IMR-90 (cell line): ENCODE results near the gene SYCP2. TPM values are rescaled to one million over a fixed set of nuclear protein-coding genes. Genes with fewer than 3 reads are reported as not detected.

Experiments
- ATAC-seq: fragments of 200-7000 bp; cut with Tn5 transposase; 2 replicates; pipeline ENCODE4 v1.9.1; 2020; ENCODE audit warnings: low read depth, mild to moderate bottlenecking, moderate library complexity
- BruUV-seq: library from RNA; stranded (reverse); fragments of 400-500 nt; replicated peaks from 2 replicates; lab custom pipeline; 2021; lab: Mats Ljungman, UMichigan
- CTCF ChIA-PET: fragments of 300-600 bp; formaldehyde crosslinking; extraction: SDS; loops from one replicate; lab custom pipeline; 2021; ENCODE audit warnings: antibody characterized with exemption; lab: Yijun Ruan, JAX
- POLR2A ChIA-PET: fragments of 300-600 bp; sonication (Branson Sonifier 250); formaldehyde crosslinking; loops from one replicate; lab custom pipeline; 2022; ENCODE audit warnings: antibody characterized with exemption; ENCODE audit not compliant: unreplicated experiment; lab: Charles Lee
- DNase-seq: peaks from one replicate; pipeline ENCODE4 v3.0.0; 2013
- H2AFZ ChIP-seq: replicated peaks from 2 replicates; pipeline ENCODE3; 2013; ENCODE audit warnings: low read length, mild to moderate bottlenecking; ENCODE audit not compliant: poor library complexity
- H2AK5ac ChIP-seq: 2 replicates; pipeline ENCODE4 v1.6.1; 2013; ENCODE audit warnings: low read depth, low read length, inconsistent platforms
- H2AK9ac ChIP-seq: replicated peaks from 2 replicates; pipeline ENCODE3; 2013; ENCODE audit warnings: mild to moderate bottlenecking, low read depth, low read length, moderate library complexity; ENCODE audit not compliant: poor library complexity
- H2BK120ac ChIP-seq: 2 replicates; pipeline ENCODE4 v1.6.1; 2013; ENCODE audit warnings: low read depth, low read length, inconsistent platforms
- H2BK15ac ChIP-seq: 3 replicates; pipeline ENCODE4 v1.6.1; 2013; ENCODE audit warnings: low read depth, low read length, inconsistent platforms
- H2BK20ac ChIP-seq: 2 replicates; pipeline ENCODE4 v1.6.1; 2013; ENCODE audit warnings: low read depth, mild to moderate bottlenecking, inconsistent platforms, low read length, moderate library complexity
- H2BK5ac ChIP-seq: 2 replicates; pipeline ENCODE4 v1.6.1; 2013; ENCODE audit warnings: mild to moderate bottlenecking, low read depth, low read length, inconsistent platforms; ENCODE audit not compliant: poor library complexity, severe bottlenecking
- H3K14ac ChIP-seq: replicated peaks from 2 replicates; pipeline ENCODE4 v1.6.1; 2013; ENCODE audit warnings: low read depth, low read length, inconsistent platforms
- H3K18ac ChIP-seq: 2 replicates; pipeline ENCODE4 v1.6.1; 2013; ENCODE audit warnings: low read depth, low read length, control low read depth
- H3K23ac ChIP-seq: 2 replicates; pipeline ENCODE4 v1.6.1; 2013; ENCODE audit warnings: low read depth, low read length, inconsistent platforms
- H3K27ac ChIP-seq: 2 replicates; pipeline ENCODE4 v1.5.1; 2013; ENCODE audit warnings: mild to moderate bottlenecking, control low read depth, low read length; ENCODE audit not compliant: insufficient read depth
- H3K27me3 ChIP-seq: 2 replicates; pipeline ENCODE4 v1.6.1; 2013; ENCODE audit warnings: low read length; ENCODE audit not compliant: control insufficient read depth, insufficient read depth
- H3K36me3 ChIP-seq: 2 replicates; pipeline ENCODE4 v1.6.1; 2013; ENCODE audit warnings: low read length, mixed read lengths; ENCODE audit not compliant: control insufficient read depth, insufficient read depth
- H3K4ac ChIP-seq: 2 replicates; pipeline ENCODE4 v1.6.1; 2013; ENCODE audit warnings: low read depth, low read length, inconsistent platforms
- H3K4me1 ChIP-seq: 2 replicates; pipeline ENCODE4 v1.6.1; 2013; ENCODE audit warnings: low read length, mixed read lengths; ENCODE audit not compliant: control insufficient read depth, insufficient read depth
- H3K4me2 ChIP-seq: 2 replicates; pipeline ENCODE4 v1.6.1; 2013; ENCODE audit warnings: low read depth, mild to moderate bottlenecking, control low read depth, low read length, moderate library complexity
- H3K4me3 ChIP-seq: 2 replicates; pipeline ENCODE4 v1.5.1; 2013; ENCODE audit warnings: low read depth, mild to moderate bottlenecking, control low read depth, low read length, moderate library complexity; ENCODE audit not compliant: insufficient read depth
- H3K56ac ChIP-seq: 2 replicates; pipeline ENCODE4 v1.6.1; 2013; ENCODE audit warnings: low read length, inconsistent platforms; ENCODE audit not compliant: insufficient read depth; ENCODE audit errors: extremely low read depth
- H3K79me1 ChIP-seq, 2 experiments: 2 replicates each; pipeline ENCODE4 v1.6.1; 2013; ENCODE audit warnings: low read length in 2 of 2, inconsistent platforms in 1 of 2, low read depth in 1 of 2
- H3K9ac ChIP-seq: 2 replicates; pipeline ENCODE4 v1.6.1; 2013; ENCODE audit warnings: low read depth, low read length, control low read depth
- H3K9me1 ChIP-seq: 2 replicates; pipeline ENCODE4 v1.6.1; 2013; ENCODE audit warnings: low read length, inconsistent platforms; ENCODE audit not compliant: insufficient read depth
- H3K9me3 ChIP-seq: 2 replicates; pipeline ENCODE4 v1.6.1; 2013; ENCODE audit warnings: low read length; ENCODE audit not compliant: control insufficient read depth, insufficient read depth
- H4K20me1 ChIP-seq: 2 replicates; pipeline ENCODE4 v1.6.1; 2013; ENCODE audit warnings: low read length, inconsistent platforms; ENCODE audit not compliant: insufficient read depth
- H4K5ac ChIP-seq: 2 replicates; pipeline ENCODE4 v1.6.1; 2013; ENCODE audit warnings: mild to moderate bottlenecking, low read depth, low read length, control low read depth
- H4K8ac ChIP-seq, 2 experiments: 2 replicates each; pipeline ENCODE4 v1.6.1; 2013; ENCODE audit warnings: low read depth in 2 of 2, low read length in 2 of 2, control low read depth in 1 of 2, inconsistent platforms in 1 of 2
- H4K91ac ChIP-seq: 2 replicates; pipeline ENCODE4 v1.6.1; 2013; ENCODE audit warnings: low read depth, low read length, inconsistent platforms; ENCODE audit not compliant: insufficient read depth
- MAZ ChIP-seq: IDR thresholded peaks from 2 replicates; pipeline ENCODE4 v1.6.1; 2012; ENCODE audit warnings: low read depth, mild to moderate bottlenecking, low read length, improper control_type of control experiment, moderate library complexity, borderline replicate concordance
- WGBS, 2 experiments: methylation state at CpG; one replicate each; pipeline versions ENCODE4 v1.1.5 to v1.1.7; 2013; ENCODE audit warnings: missing lambda C conversion rate in 2 of 2; ENCODE audit not compliant: insufficient read length in 1 of 2; ENCODE audit errors: extremely low coverage in 2 of 2; 5-methylcytosine and 5-hydroxymethylcytosine counted together
- dilution Hi-C: fragments of 300-500 bp; cut with HindIII; formaldehyde crosslinking; loops from one replicate; pipeline ENCODE4 v1.14.3; 2018; ENCODE audit warnings: low sequenced_read_pairs; ENCODE audit not compliant: unreplicated experiment
- in situ Hi-C: fragments of 300-500 bp; cut with MboI; formaldehyde crosslinking; loops from 3 replicates; pipeline ENCODE4 v1.14.3; 2019; ENCODE audit warnings: low sequenced_read_pairs, inconsistent platforms, mixed read lengths
- intact Hi-C: fragments of 100-400 bp; cut with micrococcal nuclease; formaldehyde crosslinking; loops from 2 replicates; pipeline ENCODE4 v1.10.0; 2022
- polyA plus RNA-seq, 3 experiments: library from polyadenylated mRNA; depleted of rRNA; stranded (reverse); fragments of >200 nt; gene quantifications; 2 replicates each; pipeline ENCODE4 v1.2.3, GENCODE V29; 2012; ENCODE audit warnings: low replicate concordance in 1 of 3
- total RNA-seq: library from RNA; depleted of rRNA; stranded (reverse); fragments of >200 nt; gene quantifications from 2 replicates; pipeline ENCODE4 v1.2.3, GENCODE V29; 2012

The SYCP2 gene
- total and polyA plus RNA-seq, 2 of the 4 experiments (the other 2 are of a cell fraction) = 0.18 to 0.31 TPM

GRCh38 chr20:59942245-59942644, 8.8 kb upstream of the SYCP2 start:
- CTCF ChIA-PET = no interaction called here

More at GRCh38 chr20:59942245-59942644, 8.8 kb upstream of the SYCP2 start:
- Histone ChIP-seq H4K91ac (no peak overlapping the region), H3K23ac (no peak overlapping the region), H2BK15ac (no peak overlapping the region), H2AK5ac (no peak overlapping the region), H3K4me1 (peaks cover 11% of the 10 kb centered on the region), H4K5ac (no peak overlapping the region), H3K4me3 (no peak overlapping the region), H3K14ac (no peak overlapping the region), H3K56ac (no peak overlapping the region), H3K4me2 (no peak overlapping the region), H3K18ac (no peak overlapping the region), H2AFZ (no peak overlapping the region), H2BK5ac (no peak overlapping the region), H4K8ac (no peak overlapping the region), H3K36me3 (peaks cover 11% of the 10 kb centered on the region), H3K9me1 (no peaks in the 10 kb centered on the region), H4K20me1 (peaks cover 13% of the 10 kb centered on the region), H3K79me1 (peaks cover 8 to 16% of the 10 kb centered on the region in 2 experiments), H2BK120ac (no peak overlapping the region), H2BK20ac (no peak overlapping the region), H2AK9ac (no peak overlapping the region), H3K9ac (no peak overlapping the region), H3K9me3 (no peaks in the 10 kb centered on the region), H3K27me3 (no peaks in the 10 kb centered on the region), H3K27ac (no peak overlapping the region), H3K4ac (no peak overlapping the region)
- POLR2A ChIA-PET = no interaction called here
- ATAC-seq (no peak), DNase-seq (no peak)
- intact Hi-C loops = loop anchor here (10.0 kb wide), 2 partner anchors 367 to 1243 kb away; no protein-coding TSS in a partner anchor
- TF ChIP-seq MAZ = no peak
- dilution Hi-C loops = no loop called here
- no TSS peak for BruUV-seq
- in situ Hi-C loops = no loop called here
- WGBS, 2 experiments = no CpG with 5 or more reads among the region's 2 CpGs
